HG03342 (cell line): ENCODE measurements around the gene ANKRD13D.

Experiments used
- ATAC-seq: cut with Tn5 transposase; IDR thresholded peaks from one replicate; pipeline ENCODE4 v1.9.1; 2021; ENCODE audit warnings: mild to moderate bottlenecking, moderate library complexity; ENCODE audit not compliant: unreplicated experiment

ANKRD13D gene

GRCh38 chr11:67302571-67303131, 13.5 kb downstream of the ANKRD13D start:
- ATAC-seq, result no peak

- ATAC-seq, result no peak
These were observed 14.2 kb downstream of the ANKRD13D start, which contains the start of gene SSH3 for GRCh38 chr11:67303132-67303834. SSH3 (plus strand) TSS chr11:67303530; CDS start chr11:67303626, 96 bp downstream.

- ATAC-seq, result no peak
These were observed 14.8 kb downstream of the ANKRD13D start for GRCh38 chr11:67303835-67304411.

GRCh38 chr11:67304511-67305113, 15.5 kb downstream of the ANKRD13D start:
- no peak for ATAC-seq

GRCh38 chr11:67306769-67307544, 17.9 kb downstream of the ANKRD13D start:
- ATAC-seq, result no peak

- ATAC-seq, result no peak
These were observed 18.5 kb downstream of the ANKRD13D start for GRCh38 chr11:67307545-67308001.

- ATAC-seq, result no peak
These were observed 19.1 kb downstream of the ANKRD13D start for GRCh38 chr11:67308031-67308866.

GRCh38 chr11:67309166-67309565, 20.1 kb downstream of the ANKRD13D start:
- no peak for ATAC-seq

- no peak for ATAC-seq
These were observed 20.6 kb downstream of the ANKRD13D start for GRCh38 chr11:67309661-67310061.

GRCh38 chr11:67310246-67311050, 21.3 kb downstream of the ANKRD13D start:
- ATAC-seq, result no peak

GRCh38 chr11:67311051-67311555, 22.0 kb downstream of the ANKRD13D start:
- no peak for ATAC-seq

- no peak for ATAC-seq
These were observed 22.5 kb downstream of the ANKRD13D start for GRCh38 chr11:67311556-67312082.

- no peak for ATAC-seq
These were observed 23.3 kb downstream of the ANKRD13D start for GRCh38 chr11:67312187-67313021.

GRCh38 chr11:67313125-67313890, 24.2 kb downstream of the ANKRD13D start:
- no peak for ATAC-seq

GRCh38 chr11:67314218-67314617, 25.1 kb downstream of the ANKRD13D start:
- ATAC-seq, result no peak

- ATAC-seq, result no peak
These were observed 26.3 kb downstream of the ANKRD13D start for GRCh38 chr11:67315325-67315909.

- ATAC-seq, result no peak
These were observed 27.7 kb downstream of the ANKRD13D start for GRCh38 chr11:67316882-67317204.
